Stimulated activated CD4-positive, alpha-beta T cell treated with anti-CD3 and anti-CD28 coated beads, TNF-alpha, amount 100 ng/mL, for 24 hours (primary cell): ENCODE data around the gene PCDH17.

Experiments
- DNase-seq, 3 experiments: peaks; one replicate each; pipeline ENCODE4 v3.0.0-alpha.2; 2020; ENCODE audit warnings: low read depth in 3 of 3

The PCDH17 gene

GRCh38 chr13:57631596-57632275 lies at the start of gene PCDH17:
TSS of gene PCDH17 (plus strand) at chr13:57631744. CDS start at chr13:57632547, 803 bp downstream.
- no peak for DNase-seq

DNA sequence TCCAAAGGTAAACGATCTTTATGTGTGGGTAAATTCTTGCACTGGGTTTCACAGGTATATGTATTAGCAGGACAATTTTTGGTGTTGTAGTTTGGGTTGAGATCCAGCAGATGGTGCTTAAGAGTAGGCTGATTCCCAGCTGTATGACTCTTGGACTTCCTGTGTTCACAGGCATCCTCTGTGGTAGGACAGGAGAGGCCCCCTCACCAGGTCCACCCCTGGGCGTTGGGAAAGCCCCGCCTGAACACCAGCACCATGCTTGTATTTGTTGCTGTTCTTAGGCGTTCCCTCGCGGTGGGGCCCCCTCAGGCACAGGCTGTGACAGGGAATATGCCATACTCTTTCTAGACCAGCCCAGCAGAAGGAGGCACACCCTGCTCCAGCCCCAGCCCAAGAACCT lies 49.5 kb upstream of the PCDH17 start:
- DNase-seq = no peak

GRCh38 chr13:57583529-57583928 lies 48.0 kb upstream of the PCDH17 start:
- no peak for DNase-seq

DNA sequence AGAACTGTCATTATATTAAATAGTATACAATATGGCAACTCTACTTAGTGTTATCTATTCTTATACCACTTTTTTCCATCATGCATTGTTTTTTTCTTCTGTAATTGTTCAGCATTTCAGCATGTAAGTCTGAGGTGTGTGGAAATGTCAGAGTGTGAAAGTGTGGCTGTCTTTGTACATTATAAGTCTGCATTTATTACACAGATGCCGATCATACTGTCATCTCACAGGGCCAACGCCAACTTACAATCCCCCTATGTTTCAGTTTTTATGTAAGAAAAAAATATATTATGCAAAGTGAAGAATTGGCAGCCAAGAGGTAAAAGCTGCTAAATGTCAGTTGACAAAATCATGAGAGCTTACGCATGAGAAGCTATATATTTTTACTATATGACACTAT lies 42.9 kb upstream of the PCDH17 start:
- no peak for DNase-seq

- no peak for DNase-seq
These were observed 35.8 kb upstream of the PCDH17 start for GRCh38 chr13:57595775-57596174.

- no peak for DNase-seq
These were observed 30.0 kb upstream of the PCDH17 start for GRCh38 chr13:57601536-57601935.

DNA sequence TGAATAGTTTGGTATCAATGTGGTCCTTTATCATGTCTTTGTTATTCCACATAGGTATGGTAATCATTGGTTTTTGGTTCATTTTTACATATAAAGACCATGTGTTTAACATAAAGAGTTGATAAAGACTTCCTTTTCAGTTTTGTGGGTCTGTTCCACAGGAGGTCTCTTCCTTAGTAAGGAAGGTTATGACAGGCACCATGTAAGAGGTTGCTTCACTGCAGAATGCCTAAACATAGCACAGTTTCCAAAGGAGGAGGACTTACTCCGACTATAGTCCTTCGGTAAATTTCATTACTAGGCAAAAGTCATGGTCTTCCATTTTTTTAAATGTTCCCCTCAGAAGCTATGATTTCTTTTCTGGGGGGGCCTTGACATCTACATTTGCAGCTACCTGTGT lies 27.1 kb upstream of the PCDH17 start:
- no peak for DNase-seq

DNA sequence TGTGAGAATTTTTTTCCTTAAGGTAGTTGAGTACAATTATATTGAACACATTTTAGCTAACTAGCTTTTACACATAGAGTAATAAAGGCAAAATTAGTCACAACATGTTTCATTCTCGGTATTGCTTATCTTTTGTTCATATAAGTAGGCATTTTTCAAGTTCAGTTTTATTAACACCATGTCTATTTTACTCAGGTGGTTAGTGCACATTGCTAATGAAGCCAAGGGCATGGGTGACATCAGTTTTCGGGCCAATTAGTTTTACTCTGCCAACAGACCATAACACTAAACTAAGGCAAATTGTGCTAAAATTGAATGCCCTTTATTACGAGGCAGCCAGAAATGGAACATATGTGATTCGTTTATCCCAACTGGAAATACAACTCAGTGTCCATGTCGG lies 19.6 kb upstream of the PCDH17 start:
- no peak for DNase-seq

DNA sequence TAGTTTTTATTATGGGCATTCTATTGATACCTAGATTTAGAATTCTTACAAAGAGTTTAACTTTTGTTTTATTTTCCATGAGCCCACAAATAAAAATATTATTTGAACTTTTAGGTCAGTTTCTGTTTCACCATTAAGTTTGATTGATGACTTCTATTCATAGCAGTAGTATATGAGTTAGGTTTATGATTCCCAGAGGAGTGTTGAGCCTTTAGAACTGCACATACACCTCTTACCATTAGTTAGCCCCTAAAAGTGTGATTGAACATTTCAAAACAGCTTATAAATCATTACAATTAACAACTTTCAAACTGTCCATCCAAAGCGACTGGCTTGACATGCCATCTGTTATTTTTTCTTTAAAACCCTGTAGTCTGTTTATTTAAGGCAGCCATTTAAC lies 19.0 kb upstream of the PCDH17 start:
- DNase-seq = no peak

GRCh38 chr13:57624565-57625435 lies 6.7 kb upstream of the PCDH17 start:
- DNase-seq = no peak

DNA sequence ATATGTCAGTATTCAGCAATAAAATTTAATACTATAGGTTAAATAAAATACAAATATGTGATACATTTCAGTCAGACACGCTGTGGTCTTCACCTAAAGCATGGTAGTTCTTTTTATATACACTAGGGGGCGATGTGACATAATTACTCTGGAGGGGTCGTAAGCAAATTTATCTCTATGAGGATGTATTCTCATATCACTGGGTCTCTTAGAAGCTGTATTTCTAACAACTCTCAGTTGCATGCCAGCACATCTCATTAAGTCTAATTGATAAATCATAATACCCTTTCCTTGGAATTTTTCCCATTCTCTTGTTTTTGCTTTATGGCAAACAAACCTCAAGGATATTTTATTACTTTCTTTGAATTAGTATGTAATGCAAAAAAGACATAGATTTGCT lies 3.9 kb upstream of the PCDH17 start:
- no peak for DNase-seq

DNA sequence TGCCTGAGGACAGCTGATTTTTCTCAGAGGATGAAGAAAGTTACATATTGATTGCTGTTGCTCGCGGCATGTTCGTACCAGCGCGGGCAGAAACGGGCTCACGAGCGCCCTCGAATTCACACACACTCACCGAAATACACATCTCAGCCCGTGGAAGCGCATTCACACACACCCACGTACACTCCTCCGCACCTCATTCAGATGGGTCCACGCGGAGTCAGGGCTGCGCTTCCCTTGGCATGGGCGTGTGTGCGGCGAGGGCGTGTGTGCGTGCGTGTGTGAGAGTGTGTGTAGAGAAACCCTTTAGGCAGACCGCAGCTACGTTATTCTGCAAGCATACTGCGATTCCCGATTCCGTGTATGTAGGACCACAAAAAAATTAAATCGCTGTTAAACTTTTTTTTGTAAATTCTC lies 2.1 kb upstream of the PCDH17 start:
- DNase-seq = no peak

GRCh38 chr13:57629821-57630235 lies 1.7 kb upstream of the PCDH17 start:
- DNase-seq = peak in 1 of 3 experiments; percentile 25

GRCh38 chr13:57630661-57631595 lies 616 bp upstream of the PCDH17 start:
- DNase-seq = no peak

DNA sequence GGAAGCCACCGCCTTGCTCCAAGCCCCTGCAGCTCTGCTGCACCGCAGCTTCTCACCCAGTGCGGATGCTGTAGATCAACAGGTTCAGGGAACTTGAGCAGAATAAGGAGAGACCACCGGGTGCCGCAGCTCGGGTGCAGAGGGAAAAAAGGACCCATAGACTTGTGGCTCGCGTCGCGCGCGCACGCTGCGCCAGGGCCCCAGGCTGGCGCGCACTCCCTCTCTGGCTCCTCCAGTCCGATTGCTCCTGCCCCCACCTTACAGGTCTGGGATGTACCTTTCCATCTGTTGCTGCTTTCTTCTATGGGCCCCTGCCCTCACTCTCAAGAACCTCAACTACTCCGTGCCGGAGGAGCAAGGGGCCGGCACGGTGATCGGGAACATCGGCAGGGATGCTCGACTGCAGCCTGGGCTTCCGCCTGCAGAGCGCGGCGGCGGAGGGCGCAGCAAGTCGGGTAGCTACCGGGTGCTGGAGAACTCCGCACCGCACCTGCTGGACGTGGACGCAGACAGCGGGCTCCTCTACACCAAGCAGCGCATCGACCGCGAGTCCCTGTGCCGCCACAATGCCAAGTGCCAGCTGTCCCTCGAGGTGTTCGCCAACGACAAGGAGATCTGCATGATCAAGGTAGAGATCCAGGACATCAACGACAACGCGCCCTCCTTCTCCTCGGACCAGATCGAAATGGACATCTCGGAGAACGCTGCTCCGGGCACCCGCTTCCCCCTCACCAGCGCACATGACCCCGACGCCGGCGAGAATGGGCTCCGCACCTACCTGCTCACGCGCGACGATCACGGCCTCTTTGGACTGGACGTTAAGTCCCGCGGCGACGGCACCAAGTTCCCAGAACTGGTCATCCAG lies 964 bp downstream of the PCDH17 start:
- no peak for DNase-seq

DNA sequence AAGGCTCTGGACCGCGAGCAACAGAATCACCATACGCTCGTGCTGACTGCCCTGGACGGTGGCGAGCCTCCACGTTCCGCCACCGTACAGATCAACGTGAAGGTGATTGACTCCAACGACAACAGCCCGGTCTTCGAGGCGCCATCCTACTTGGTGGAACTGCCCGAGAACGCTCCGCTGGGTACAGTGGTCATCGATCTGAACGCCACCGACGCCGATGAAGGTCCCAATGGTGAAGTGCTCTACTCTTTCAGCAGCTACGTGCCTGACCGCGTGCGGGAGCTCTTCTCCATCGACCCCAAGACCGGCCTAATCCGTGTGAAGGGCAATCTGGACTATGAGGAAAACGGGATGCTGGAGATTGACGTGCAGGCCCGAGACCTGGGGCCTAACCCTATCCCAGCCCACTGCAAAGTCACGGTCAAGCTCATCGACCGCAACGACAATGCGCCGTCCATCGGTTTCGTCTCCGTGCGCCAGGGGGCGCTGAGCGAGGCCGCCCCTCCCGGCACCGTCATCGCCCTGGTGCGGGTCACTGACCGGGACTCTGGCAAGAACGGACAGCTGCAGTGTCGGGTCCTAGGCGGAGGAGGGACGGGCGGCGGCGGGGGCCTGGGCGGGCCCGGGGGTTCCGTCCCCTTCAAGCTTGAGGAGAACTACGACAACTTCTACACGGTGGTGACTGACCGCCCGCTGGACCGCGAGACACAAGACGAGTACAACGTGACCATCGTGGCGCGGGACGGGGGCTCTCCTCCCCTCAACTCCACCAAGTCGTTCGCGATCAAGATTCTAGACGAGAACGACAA lies 1.8 kb downstream of the PCDH17 start:
- no peak for DNase-seq

DNA sequence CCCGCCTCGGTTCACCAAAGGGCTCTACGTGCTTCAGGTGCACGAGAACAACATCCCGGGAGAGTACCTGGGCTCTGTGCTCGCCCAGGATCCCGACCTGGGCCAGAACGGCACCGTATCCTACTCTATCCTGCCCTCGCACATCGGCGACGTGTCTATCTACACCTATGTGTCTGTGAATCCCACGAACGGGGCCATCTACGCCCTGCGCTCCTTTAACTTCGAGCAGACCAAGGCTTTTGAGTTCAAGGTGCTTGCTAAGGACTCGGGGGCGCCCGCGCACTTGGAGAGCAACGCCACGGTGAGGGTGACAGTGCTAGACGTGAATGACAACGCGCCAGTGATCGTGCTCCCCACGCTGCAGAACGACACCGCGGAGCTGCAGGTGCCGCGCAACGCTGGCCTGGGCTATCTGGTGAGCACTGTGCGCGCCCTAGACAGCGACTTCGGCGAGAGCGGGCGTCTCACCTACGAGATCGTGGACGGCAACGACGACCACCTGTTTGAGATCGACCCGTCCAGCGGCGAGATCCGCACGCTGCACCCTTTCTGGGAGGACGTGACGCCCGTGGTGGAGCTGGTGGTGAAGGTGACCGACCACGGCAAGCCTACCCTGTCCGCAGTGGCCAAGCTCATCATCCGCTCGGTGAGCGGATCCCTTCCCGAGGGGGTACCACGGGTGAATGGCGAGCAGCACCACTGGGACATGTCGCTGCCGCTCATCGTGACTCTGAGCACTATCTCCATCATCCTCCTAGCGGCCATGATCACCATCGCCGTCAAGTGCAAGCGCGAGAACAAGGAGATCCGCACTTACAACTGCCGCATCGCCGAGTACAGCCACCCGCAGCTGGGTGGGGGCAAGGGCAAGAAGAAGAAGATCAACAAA lies 2.6 kb downstream of the PCDH17 start:
- DNase-seq = no peak

GRCh38 chr13:57634839-57635165 lies 3.3 kb downstream of the PCDH17 start:
- DNase-seq = no peak

DNA sequence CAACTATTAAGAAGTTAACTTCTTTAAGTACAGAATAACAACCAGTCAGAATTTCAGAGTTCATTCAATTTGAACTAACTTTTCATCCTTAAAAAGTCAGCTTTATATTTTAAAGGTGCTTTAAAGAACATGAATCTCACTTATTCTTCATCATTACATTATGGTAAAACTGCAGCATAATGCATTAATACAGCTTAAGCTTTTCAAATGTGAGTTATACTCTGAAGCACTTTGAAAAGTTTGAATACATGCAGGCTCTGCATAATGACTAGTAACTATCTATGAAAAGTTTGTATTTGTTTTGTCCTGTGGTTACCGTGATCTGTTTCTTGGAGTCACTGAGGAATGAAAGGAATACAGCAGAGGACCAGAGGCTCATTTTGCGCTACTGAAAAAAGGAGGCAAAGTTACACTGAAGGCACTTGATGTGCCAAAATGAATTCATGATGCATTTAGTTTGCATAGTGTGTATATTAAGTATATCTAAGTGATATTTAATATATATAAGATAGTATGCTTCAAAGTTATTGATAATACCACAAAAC lies 4.1 kb downstream of the PCDH17 start:
- DNase-seq = no peak
